Astrocyte (in vitro differentiated cells and primary cell): ENCODE measurements around the gene NEMP2.

ENCODE experiments used
- EZH2 ChIP-seq: IDR thresholded peaks from 2 replicates; pipeline ENCODE4 v1.6.1; 2012; ENCODE audit warnings: mild to moderate bottlenecking, low read length, inconsistent platforms; ENCODE audit not compliant: insufficient read depth
- TF ChIP-seq, protein P1 (sequence below): IDR thresholded peaks from 2 replicates; pipeline ENCODE4 v1.5.1; 2011; ENCODE audit warnings: low read depth, mild to moderate bottlenecking, inconsistent platforms, low read length, moderate library complexity; ENCODE audit not compliant: insufficient read depth

- no peak for TF ChIP-seq EZH2
- TF ChIP-seq, protein P1, sequence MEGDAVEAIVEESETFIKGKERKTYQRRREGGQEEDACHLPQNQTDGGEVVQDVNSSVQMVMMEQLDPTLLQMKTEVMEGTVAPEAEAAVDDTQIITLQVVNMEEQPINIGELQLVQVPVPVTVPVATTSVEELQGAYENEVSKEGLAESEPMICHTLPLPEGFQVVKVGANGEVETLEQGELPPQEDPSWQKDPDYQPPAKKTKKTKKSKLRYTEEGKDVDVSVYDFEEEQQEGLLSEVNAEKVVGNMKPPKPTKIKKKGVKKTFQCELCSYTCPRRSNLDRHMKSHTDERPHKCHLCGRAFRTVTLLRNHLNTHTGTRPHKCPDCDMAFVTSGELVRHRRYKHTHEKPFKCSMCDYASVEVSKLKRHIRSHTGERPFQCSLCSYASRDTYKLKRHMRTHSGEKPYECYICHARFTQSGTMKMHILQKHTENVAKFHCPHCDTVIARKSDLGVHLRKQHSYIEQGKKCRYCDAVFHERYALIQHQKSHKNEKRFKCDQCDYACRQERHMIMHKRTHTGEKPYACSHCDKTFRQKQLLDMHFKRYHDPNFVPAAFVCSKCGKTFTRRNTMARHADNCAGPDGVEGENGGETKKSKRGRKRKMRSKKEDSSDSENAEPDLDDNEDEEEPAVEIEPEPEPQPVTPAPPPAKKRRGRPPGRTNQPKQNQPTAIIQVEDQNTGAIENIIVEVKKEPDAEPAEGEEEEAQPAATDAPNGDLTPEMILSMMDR, result no peak
Observed at GRCh38 chr2:190547886-190548285, 13.4 kb upstream of the NEMP2 start.
